B cell (primary cell): ENCODE measurements around the gene NR4A2.

Source experiments
- EZH2 ChIP-seq: IDR thresholded peaks from 2 replicates; pipeline ENCODE4 v1.6.1; 2012; ENCODE audit warnings: borderline replicate concordance, low read depth, mild to moderate bottlenecking, moderate library complexity, low read length; ENCODE audit not compliant: insufficient read depth, poor library complexity, severe bottlenecking
- TF ChIP-seq, protein P1 (sequence below): fragments of 200-600 bp; IDR thresholded peaks from one replicate; pipeline ENCODE4 v1.8.0; 2022; ENCODE audit warnings: antibody characterized with exemption, mild to moderate bottlenecking

- TF ChIP-seq, protein P1, sequence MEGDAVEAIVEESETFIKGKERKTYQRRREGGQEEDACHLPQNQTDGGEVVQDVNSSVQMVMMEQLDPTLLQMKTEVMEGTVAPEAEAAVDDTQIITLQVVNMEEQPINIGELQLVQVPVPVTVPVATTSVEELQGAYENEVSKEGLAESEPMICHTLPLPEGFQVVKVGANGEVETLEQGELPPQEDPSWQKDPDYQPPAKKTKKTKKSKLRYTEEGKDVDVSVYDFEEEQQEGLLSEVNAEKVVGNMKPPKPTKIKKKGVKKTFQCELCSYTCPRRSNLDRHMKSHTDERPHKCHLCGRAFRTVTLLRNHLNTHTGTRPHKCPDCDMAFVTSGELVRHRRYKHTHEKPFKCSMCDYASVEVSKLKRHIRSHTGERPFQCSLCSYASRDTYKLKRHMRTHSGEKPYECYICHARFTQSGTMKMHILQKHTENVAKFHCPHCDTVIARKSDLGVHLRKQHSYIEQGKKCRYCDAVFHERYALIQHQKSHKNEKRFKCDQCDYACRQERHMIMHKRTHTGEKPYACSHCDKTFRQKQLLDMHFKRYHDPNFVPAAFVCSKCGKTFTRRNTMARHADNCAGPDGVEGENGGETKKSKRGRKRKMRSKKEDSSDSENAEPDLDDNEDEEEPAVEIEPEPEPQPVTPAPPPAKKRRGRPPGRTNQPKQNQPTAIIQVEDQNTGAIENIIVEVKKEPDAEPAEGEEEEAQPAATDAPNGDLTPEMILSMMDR: no peak
- no peak for TF ChIP-seq EZH2
Observed at GRCh38 chr2:156339865-156340264, 7.3 kb upstream of the NR4A2 start.
